MG63 (cell line): ENCODE results near the gene KRT37. TPM values are rescaled to one million over a fixed set of nuclear protein-coding genes. Genes with fewer than 3 reads are reported as not detected.

ENCODE experiments used
- total RNA-seq: library from RNA; depleted of rRNA; stranded (reverse); fragments of >200 nt; shearing (Covaris generic); gene quantifications from 2 replicates; pipeline ENCODE4 v1.2.3, GENCODE V29; 2014; ENCODE audit warnings: low replicate concordance; rRNA removed

Gene KRT37
- total RNA-seq, 1 experiment from 2014 or later, result not detected

Other genes starting within 250 kb of the KRT37 start
- not detected in 2 replicates for gene KRTAP4-2, start 246.4 kb downstream of the KRT37 start, total RNA-seq
- gene KRTAP4-1, start 239.7 kb downstream of the KRT37 start, total RNA-seq, result not detected in 2 replicates
- gene KRTAP9-1, start 234.7 kb downstream of the KRT37 start, total RNA-seq, result not detected in 2 replicates
- gene KRTAP9-2, start 197.9 kb downstream of the KRT37 start, total RNA-seq, result not detected in 2 replicates
- gene KRTAP9-3, start 192.1 kb downstream of the KRT37 start, total RNA-seq, result not detected in 2 replicates
- gene KRTAP9-8, start 186.6 kb downstream of the KRT37 start, total RNA-seq, result not detected in 2 replicates
- not detected in 2 replicates for gene KRTAP9-4, start 174.9 kb downstream of the KRT37 start, total RNA-seq
- gene KRTAP9-9, start 169.2 kb downstream of the KRT37 start, total RNA-seq, result not detected in 2 replicates
- gene KRTAP9-6, start 159.2 kb downstream of the KRT37 start, total RNA-seq, result not detected in 2 replicates
- not detected in 2 replicates for gene KRTAP9-7, start 148.9 kb downstream of the KRT37 start, total RNA-seq
- gene KRTAP29-1, start 121.7 kb downstream of the KRT37 start, total RNA-seq, result not detected in 2 replicates
- gene KRTAP16-1, start 115.3 kb downstream of the KRT37 start, total RNA-seq, result not detected in 2 replicates
- gene KRTAP17-1, start 108.9 kb downstream of the KRT37 start, total RNA-seq, result not detected in 2 replicates
- gene KRT33A, start 73.8 kb downstream of the KRT37 start, total RNA-seq, result not detected in 2 replicates
- 0.17 and 2.0 TPM in 2 replicates for gene KRT33B, start 54.8 kb downstream of the KRT37 start, total RNA-seq
- 0.49 TPM in 1 of 2 replicates, not detected in the other for gene KRT34, start 42.3 kb downstream of the KRT37 start, total RNA-seq
- gene KRT31, start 27.0 kb downstream of the KRT37 start, total RNA-seq, result not detected in 2 replicates
- 0.17 TPM in 1 of 2 replicates, not detected in the other for gene KRT38, start 16.4 kb upstream of the KRT37 start, total RNA-seq
- 0.72 TPM in 1 of 2 replicates, not detected in the other for gene KRT32, start 42.8 kb upstream of the KRT37 start, total RNA-seq
- 0.33 TPM in 1 of 2 replicates, not detected in the other for gene KRT35, start 56.6 kb upstream of the KRT37 start, total RNA-seq
- 0.20 TPM in 1 of 2 replicates, not detected in the other for gene KRT36, start 65.3 kb upstream of the KRT37 start, total RNA-seq
- gene KRT13, start 81.0 kb upstream of the KRT37 start, total RNA-seq, result 3.8 and 4.0 TPM in 2 replicates
- gene KRT15, start 94.3 kb upstream of the KRT37 start, total RNA-seq, result 38.4 and 82.2 TPM in 2 replicates
- gene KRT19, start 103.7 kb upstream of the KRT37 start, total RNA-seq, result 20.7 and 46.3 TPM in 2 replicates
- not detected in 2 replicates for gene KRT9, start 147.5 kb upstream of the KRT37 start, total RNA-seq
- 6.1 and 7.9 TPM in 2 replicates for gene KRT14, start 162.3 kb upstream of the KRT37 start, total RNA-seq
- gene KRT16, start 188.2 kb upstream of the KRT37 start, total RNA-seq, result not detected in 2 replicates
- not detected in 2 replicates for gene KRT17, start 200.0 kb upstream of the KRT37 start, total RNA-seq